ENCODE results near the gene CHRM2.
"Not testable (repeated sequence)": the region's sequence is repeated elsewhere in the genome, so short reads cannot be mapped to it uniquely, and the experiment has no call there.

Gene CHRM2

GRCh38 chr7:136868496-136869000, at the start of gene CHRM2:
CHRM2 (plus strand) TSS chr7:136868652; CDS start chr7:137014866, 146,214 bp downstream.
- no peak for DNase-seq

- not testable (repeated sequence) for DNase-seq
Observed at GRCh38 chr7:136831398-136831797, 37.1 kb upstream of the CHRM2 start.

- DNase-seq, result no peak
Observed at GRCh38 chr7:136845899-136846465, 22.5 kb upstream of the CHRM2 start.

- DNase-seq, result no peak
Observed at GRCh38 chr7:136847858-136848257, 20.6 kb upstream of the CHRM2 start.

GRCh38 chr7:136853654-136854053, 14.8 kb upstream of the CHRM2 start:
- no peak for DNase-seq

GRCh38 chr7:136857573-136857972, 10.9 kb upstream of the CHRM2 start:
- no peak for DNase-seq

GRCh38 chr7:136859803-136860202, 8.6 kb upstream of the CHRM2 start:
- no peak for DNase-seq

- DNase-seq, result no peak
Observed at GRCh38 chr7:136865236-136865635, 3.2 kb upstream of the CHRM2 start.

- no peak for DNase-seq
Observed at GRCh38 chr7:136865777-136866176, 2.7 kb upstream of the CHRM2 start.

- no peak for DNase-seq
Observed at GRCh38 chr7:136869001-136869961, 829 bp downstream of the CHRM2 start.

GRCh38 chr7:136869991-136870865, 1.8 kb downstream of the CHRM2 start:
- DNase-seq, result no peak

- no peak for DNase-seq
Observed at GRCh38 chr7:136870866-136871487, 2.5 kb downstream of the CHRM2 start.

GRCh38 chr7:136874393-136875032, 6.1 kb downstream of the CHRM2 start:
- no peak for DNase-seq

GRCh38 chr7:136877509-136877908, 9.1 kb downstream of the CHRM2 start:
- DNase-seq, result no peak

GRCh38 chr7:136877990-136878389, 9.5 kb downstream of the CHRM2 start:
- DNase-seq, result no peak

- no peak for DNase-seq
Observed at GRCh38 chr7:136878878-136879277, 10.4 kb downstream of the CHRM2 start.

GRCh38 chr7:136883046-136883445, 14.6 kb downstream of the CHRM2 start:
- no peak for DNase-seq

- no peak for DNase-seq
Observed at GRCh38 chr7:136884492-136884891, 16.0 kb downstream of the CHRM2 start.

GRCh38 chr7:136887317-136887716, 18.9 kb downstream of the CHRM2 start:
- no peak for DNase-seq

GRCh38 chr7:136890399-136890798, 21.9 kb downstream of the CHRM2 start:
- DNase-seq, result no peak

- DNase-seq, result no peak
Observed at GRCh38 chr7:136891850-136892249, 23.4 kb downstream of the CHRM2 start.

GRCh38 chr7:136894789-136895188, 26.3 kb downstream of the CHRM2 start:
- DNase-seq, result no peak
